ENCODE measurements around the gene YWHAG. TPM values are rescaled to one million over a fixed set of nuclear protein-coding genes. Genes with fewer than 3 reads are reported as not detected.

YWHAG gene
- total and polyA plus RNA-seq, 2 of the 13 experiments (the other 11 are each of a cell fraction or from before 2014, with no cell fraction given) = 36.9 to 67.5 TPM

GRCh38 chr7:76358481-76359110 lies at the start of gene YWHAG (continued):
- TF ChIP-seq PHF8 (CRISPR knock-in tag; IDR thresholded peaks at IDR 0.05) (peak; percentile 93), ZNF407 (CRISPR knock-in tag; IDR thresholded peaks at IDR 0.05; ENCODE audit: not compliant biosample characterization) (peak; percentile 86), HDAC6 (IDR thresholded peaks at IDR 0.05; ENCODE audit: low read depth, low read length) (no peak), HIC2 (CRISPR knock-in tag; IDR thresholded peaks at IDR 0.05; ENCODE audit: low read depth) (no peak; the same call in 1 of the 2 replicates), HOXA5 (CRISPR knock-in tag; IDR thresholded peaks at IDR 0.05) (peak; percentile 74; the same call in 1 of the 2 replicates), MAZ (IDR thresholded peaks at IDR 0.05; ENCODE audit: borderline replicate concordance, low read depth, low read length) (no peak), MAZ (CRISPR knock-in tag; IDR thresholded peaks at IDR 0.05; ENCODE audit: low read depth) (peak; percentile 83; the same call in 1 of the 2 replicates), SPEN (CRISPR knock-in tag; IDR thresholded peaks at IDR 0.05; ENCODE audit: low read depth) (peak; percentile 65), ETS1 (CRISPR knock-in tag; IDR thresholded peaks at IDR 0.05) (no peak), ZNF503 (CRISPR knock-in tag; IDR thresholded peaks at IDR 0.05) (0 out of 2 replicates have a peak, but pooled peaks have one; percentile 13), SATB2 (CRISPR knock-in tag; IDR thresholded peaks at IDR 0.05) (no peak), ZNF841 (CRISPR knock-in tag; IDR thresholded peaks at IDR 0.05; ENCODE audit: borderline replicate concordance) (no peak), ZFX (CRISPR knock-in tag; IDR thresholded peaks at IDR 0.05; ENCODE audit: low read depth) (peak; percentile 85), SSRP1 (CRISPR knock-in tag; IDR thresholded peaks at IDR 0.05) (no peak)
